K562 (cell line): ENCODE data around the gene AAMDC.

Source experiments
- ARID1B ChIP-seq: fragments of 450-650 bp; IDR thresholded peaks from 2 replicates; pipeline ENCODE4 v1.6.1; 2016; ENCODE audit warnings: antibody characterized with exemption, mild to moderate bottlenecking, inconsistent platforms
- GATA2 ChIP-seq: sonication (generic); formaldehyde crosslinking; IDR thresholded peaks from 2 replicates; pipeline ENCODE4 v1.4.0; 2020; ENCODE audit warnings: mild to moderate bottlenecking, missing genetic modification reagents
- MEIS2 ChIP-seq: fragments of 450-650 bp; IDR thresholded peaks from 2 replicates; pipeline ENCODE4 v1.6.1; 2014; ENCODE audit warnings: mild to moderate bottlenecking; ENCODE audit not compliant: partially characterized antibody
- MTA3 ChIP-seq: fragments of 450-650 bp; formaldehyde crosslinking; IDR thresholded peaks from 2 replicates; pipeline ENCODE4 v1.6.1; 2017; ENCODE audit warnings: mild to moderate bottlenecking, borderline replicate concordance
- RBM34 ChIP-seq: fragments of 200-400 bp; formaldehyde crosslinking; IDR thresholded peaks from 2 replicates; pipeline ENCODE4 v1.6.1; 2018; ENCODE audit warnings: low read length, borderline replicate concordance; ENCODE audit not compliant: insufficient read depth
- ZNF232 ChIP-seq: sonication (generic); formaldehyde crosslinking; IDR thresholded peaks from 2 replicates; pipeline ENCODE4 v1.8.0; 2022; ENCODE audit warnings: mild to moderate bottlenecking, missing genetic modification reagents
- ZNF274 ChIP-seq: IDR thresholded peaks from 2 replicates; pipeline ENCODE4 v1.6.1; 2011; ENCODE audit warnings: low read depth, mild to moderate bottlenecking, low read length, moderate library complexity, borderline replicate concordance
- ZNF384 ChIP-seq: IDR thresholded peaks from 2 replicates; pipeline ENCODE4 v1.6.1; 2012; ENCODE audit warnings: low read depth, low read length, improper control_type of control experiment
- ZNF589 ChIP-seq: fragments of 200-800 bp; sonication (Bioruptor generic); IDR thresholded peaks from 2 replicates; pipeline ENCODE4 v1.6.1; 2016; ENCODE audit warnings: low read depth, missing genetic modification characterization, missing compliant biosample characterization
- TF ChIP-seq, protein P1 (sequence below): sonication (generic); formaldehyde crosslinking; IDR thresholded peaks from 2 replicates; pipeline ENCODE4 v1.8.1; 2023; ENCODE audit warnings: mild to moderate bottlenecking, missing genetic modification reagents
- TF ChIP-seq, protein P2 (sequence below), 3 experiments: IDR thresholded peaks in 2 of 3; conservative IDR thresholded peaks in 1 of 3; 2 replicates each; pipeline ENCODE4 v1.5.1; 2011 to 2012; ENCODE audit warnings: low read length in 3 of 3, mild to moderate bottlenecking in 3 of 3, control low read depth in 2 of 3, improper control_type of control experiment in 1 of 3, inconsistent platforms in 1 of 3, low read depth in 1 of 3, mixed read lengths in 1 of 3, moderate library complexity in 1 of 3; ENCODE audit not compliant: insufficient read depth in 2 of 3
- TF ChIP-seq, protein P3 (sequence below): sonication (generic); formaldehyde crosslinking; IDR thresholded peaks from 2 replicates; pipeline ENCODE4 v1.9.0; 2022; ENCODE audit warnings: mild to moderate bottlenecking, missing genetic modification reagents

DNA sequence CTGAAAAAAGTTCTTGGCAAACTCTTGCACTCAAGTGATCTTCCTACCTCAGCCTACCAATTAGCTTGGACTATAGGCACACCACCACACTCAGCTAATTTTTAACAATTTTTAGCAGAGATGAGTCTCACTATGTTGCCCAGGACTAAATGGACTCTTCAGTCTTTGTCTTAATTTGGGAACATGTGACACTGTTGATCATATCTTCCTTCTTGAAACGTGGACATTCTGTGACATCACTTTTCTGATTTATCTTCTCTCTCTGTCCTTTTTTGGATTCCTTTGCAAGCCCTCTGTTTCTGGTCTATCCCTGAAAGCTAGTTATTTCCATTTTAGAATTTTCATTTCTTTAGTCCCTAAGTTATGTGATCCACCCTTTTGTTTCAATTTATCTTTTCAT lies 42.4 kb upstream of the AAMDC start:
- no peak for TF ChIP-seq ZNF384
- no peak for TF ChIP-seq GATA2 (CRISPR knock-in tag)
- TF ChIP-seq ZNF589 (CRISPR knock-in tag), result no peak
- TF ChIP-seq ZNF232 (CRISPR knock-in tag), result no peak
- no peak for TF ChIP-seq RBM34
- TF ChIP-seq ARID1B, result no peak
- TF ChIP-seq MTA3, result no peak
- peak; percentile 61 for TF ChIP-seq MEIS2
- no peak for TF ChIP-seq ZNF274
- TF ChIP-seq, protein P1, sequence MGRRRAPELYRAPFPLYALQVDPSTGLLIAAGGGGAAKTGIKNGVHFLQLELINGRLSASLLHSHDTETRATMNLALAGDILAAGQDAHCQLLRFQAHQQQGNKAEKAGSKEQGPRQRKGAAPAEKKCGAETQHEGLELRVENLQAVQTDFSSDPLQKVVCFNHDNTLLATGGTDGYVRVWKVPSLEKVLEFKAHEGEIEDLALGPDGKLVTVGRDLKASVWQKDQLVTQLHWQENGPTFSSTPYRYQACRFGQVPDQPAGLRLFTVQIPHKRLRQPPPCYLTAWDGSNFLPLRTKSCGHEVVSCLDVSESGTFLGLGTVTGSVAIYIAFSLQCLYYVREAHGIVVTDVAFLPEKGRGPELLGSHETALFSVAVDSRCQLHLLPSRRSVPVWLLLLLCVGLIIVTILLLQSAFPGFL (CRISPR knock-in tag), result no peak
- TF ChIP-seq, protein P2, sequence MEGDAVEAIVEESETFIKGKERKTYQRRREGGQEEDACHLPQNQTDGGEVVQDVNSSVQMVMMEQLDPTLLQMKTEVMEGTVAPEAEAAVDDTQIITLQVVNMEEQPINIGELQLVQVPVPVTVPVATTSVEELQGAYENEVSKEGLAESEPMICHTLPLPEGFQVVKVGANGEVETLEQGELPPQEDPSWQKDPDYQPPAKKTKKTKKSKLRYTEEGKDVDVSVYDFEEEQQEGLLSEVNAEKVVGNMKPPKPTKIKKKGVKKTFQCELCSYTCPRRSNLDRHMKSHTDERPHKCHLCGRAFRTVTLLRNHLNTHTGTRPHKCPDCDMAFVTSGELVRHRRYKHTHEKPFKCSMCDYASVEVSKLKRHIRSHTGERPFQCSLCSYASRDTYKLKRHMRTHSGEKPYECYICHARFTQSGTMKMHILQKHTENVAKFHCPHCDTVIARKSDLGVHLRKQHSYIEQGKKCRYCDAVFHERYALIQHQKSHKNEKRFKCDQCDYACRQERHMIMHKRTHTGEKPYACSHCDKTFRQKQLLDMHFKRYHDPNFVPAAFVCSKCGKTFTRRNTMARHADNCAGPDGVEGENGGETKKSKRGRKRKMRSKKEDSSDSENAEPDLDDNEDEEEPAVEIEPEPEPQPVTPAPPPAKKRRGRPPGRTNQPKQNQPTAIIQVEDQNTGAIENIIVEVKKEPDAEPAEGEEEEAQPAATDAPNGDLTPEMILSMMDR (IDR thresholded peaks at IDR 0.05 in 2 of 3, conservative IDR thresholded peaks at IDR 0.05 in 1 of 3; ENCODE audit: insufficient read depth in 2 of 3, low read depth in 1 of 3, low read length in 3 of 3), result no peak
- TF ChIP-seq, protein P3, sequence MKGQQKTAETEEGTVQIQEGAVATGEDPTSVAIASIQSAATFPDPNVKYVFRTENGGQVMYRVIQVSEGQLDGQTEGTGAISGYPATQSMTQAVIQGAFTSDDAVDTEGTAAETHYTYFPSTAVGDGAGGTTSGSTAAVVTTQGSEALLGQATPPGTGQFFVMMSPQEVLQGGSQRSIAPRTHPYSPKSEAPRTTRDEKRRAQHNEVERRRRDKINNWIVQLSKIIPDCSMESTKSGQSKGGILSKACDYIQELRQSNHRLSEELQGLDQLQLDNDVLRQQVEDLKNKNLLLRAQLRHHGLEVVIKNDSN, result no peak
